Neural cell (in vitro differentiated cells): ENCODE data around the gene TFF2.

ENCODE experiments used
- EP300 ChIP-seq: fragments of 450-650 bp; conservative IDR thresholded peaks from 2 replicates; pipeline ENCODE4 v1.6.1; 2014; ENCODE audit warnings: antibody characterized with exemption, mild to moderate bottlenecking, moderate library complexity; ENCODE audit not compliant: poor library complexity, severe bottlenecking
- EZH2 ChIP-seq: fragments of 200-600, 300-800 bp; shearing (Covaris generic), sonication (generic); IDR thresholded peaks from 2 replicates; pipeline ENCODE4 v1.6.1; 2014; ENCODE audit warnings: antibody characterized with exemption, low read length, borderline replicate concordance, mild to moderate bottlenecking; ENCODE audit not compliant: insufficient read depth, poor library complexity, severe bottlenecking
- POLR2AphosphoS5 ChIP-seq: IDR thresholded peaks from 2 replicates; pipeline ENCODE4 v1.6.1; 2012
- SMC3 ChIP-seq: fragments of 450-650 bp; conservative IDR thresholded peaks from 2 replicates; pipeline ENCODE4 v1.6.1; 2014; ENCODE audit warnings: antibody characterized with exemption, mild to moderate bottlenecking, moderate library complexity; ENCODE audit not compliant: poor library complexity
- TF ChIP-seq, protein P1 (sequence below): fragments of 450-650 bp; IDR thresholded peaks from 2 replicates; pipeline ENCODE4 v1.5.1; 2014; ENCODE audit warnings: antibody characterized with exemption, mild to moderate bottlenecking, moderate library complexity; ENCODE audit not compliant: poor library complexity, severe bottlenecking

DNA sequence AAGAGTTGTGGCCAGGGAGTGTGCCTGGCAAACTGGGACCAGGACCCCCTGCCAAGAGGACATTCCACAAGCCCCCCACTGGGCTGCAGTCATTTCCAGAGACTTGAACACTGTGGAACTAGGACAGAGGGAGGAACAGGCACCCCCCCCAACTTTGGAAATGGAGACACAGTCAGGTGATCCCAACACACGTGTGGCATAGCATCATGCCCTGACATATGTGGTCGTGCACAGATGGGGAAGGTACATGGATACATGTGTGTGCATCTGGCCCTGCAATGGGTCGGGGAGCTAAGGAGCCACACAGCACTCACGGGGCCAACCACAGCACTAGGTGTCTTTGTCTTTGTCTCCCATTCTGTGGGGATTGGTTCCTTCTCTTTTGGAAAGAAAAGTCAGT lies 28.9 kb downstream of the TFF2 start:
- TF ChIP-seq, protein P1, sequence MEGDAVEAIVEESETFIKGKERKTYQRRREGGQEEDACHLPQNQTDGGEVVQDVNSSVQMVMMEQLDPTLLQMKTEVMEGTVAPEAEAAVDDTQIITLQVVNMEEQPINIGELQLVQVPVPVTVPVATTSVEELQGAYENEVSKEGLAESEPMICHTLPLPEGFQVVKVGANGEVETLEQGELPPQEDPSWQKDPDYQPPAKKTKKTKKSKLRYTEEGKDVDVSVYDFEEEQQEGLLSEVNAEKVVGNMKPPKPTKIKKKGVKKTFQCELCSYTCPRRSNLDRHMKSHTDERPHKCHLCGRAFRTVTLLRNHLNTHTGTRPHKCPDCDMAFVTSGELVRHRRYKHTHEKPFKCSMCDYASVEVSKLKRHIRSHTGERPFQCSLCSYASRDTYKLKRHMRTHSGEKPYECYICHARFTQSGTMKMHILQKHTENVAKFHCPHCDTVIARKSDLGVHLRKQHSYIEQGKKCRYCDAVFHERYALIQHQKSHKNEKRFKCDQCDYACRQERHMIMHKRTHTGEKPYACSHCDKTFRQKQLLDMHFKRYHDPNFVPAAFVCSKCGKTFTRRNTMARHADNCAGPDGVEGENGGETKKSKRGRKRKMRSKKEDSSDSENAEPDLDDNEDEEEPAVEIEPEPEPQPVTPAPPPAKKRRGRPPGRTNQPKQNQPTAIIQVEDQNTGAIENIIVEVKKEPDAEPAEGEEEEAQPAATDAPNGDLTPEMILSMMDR = no peak
- TF ChIP-seq EZH2 (no peak), POLR2AphosphoS5 (no peak), EP300 (no peak), SMC3 (no peak)
